SU-DHL-6 (cell line): ENCODE measurements around the gene C4BPB.

Experiments used
- H2AFZ ChIP-seq: fragments of 200-600 bp; sonication (generic); 2 replicates; pipeline ENCODE4 v1.6.1; 2014; ENCODE audit warnings: low read depth, mild to moderate bottlenecking, moderate library complexity, mixed read lengths, antibody characterized with exemption, low read length; ENCODE audit not compliant: severe bottlenecking
- H3F3A ChIP-seq: fragments of 200-600 bp; shearing (Covaris generic); 2 replicates; pipeline ENCODE4 v1.6.0; 2016; ENCODE audit warnings: antibody characterized with exemption, mild to moderate bottlenecking; ENCODE audit not compliant: insufficient read depth
- H3K27ac ChIP-seq: fragments of 200-600 bp; sonication (generic); 2 replicates; pipeline ENCODE4 v1.5.1; 2016; ENCODE audit warnings: low read depth, mild to moderate bottlenecking, low read length, moderate library complexity, mixed read lengths
- H3K27me3 ChIP-seq: fragments of 200-600 bp; sonication (generic), shearing (Covaris generic); 2 replicates; pipeline ENCODE4 v1.6.0; 2014; ENCODE audit warnings: mild to moderate bottlenecking, low read length
- H3K36me3 ChIP-seq: fragments of 200-600 bp; sonication (generic); 2 replicates; pipeline ENCODE4 v1.6.1; 2014; ENCODE audit warnings: mild to moderate bottlenecking, low read length, mixed read lengths
- H3K4me2 ChIP-seq: fragments of 300-600, 200-600 bp; shearing (Covaris generic), sonication (generic); 2 replicates; pipeline ENCODE4 v1.6.0; 2014; ENCODE audit warnings: low read length, low read depth, mild to moderate bottlenecking; ENCODE audit not compliant: poor library complexity, severe bottlenecking
- H3K4me3 ChIP-seq: fragments of 200-600 bp; sonication (generic); 2 replicates; pipeline ENCODE4 v1.5.1; 2014; ENCODE audit warnings: antibody characterized with exemption, low read length, mild to moderate bottlenecking, mixed read lengths; ENCODE audit not compliant: insufficient read depth, poor library complexity, severe bottlenecking
- H3K79me2 ChIP-seq: fragments of 200-600 bp; sonication (generic); 2 replicates; pipeline ENCODE4 v1.6.1; 2014; ENCODE audit warnings: mild to moderate bottlenecking, low read length, moderate library complexity; ENCODE audit not compliant: insufficient read depth
- H3K9ac ChIP-seq: fragments of 200-600 bp; sonication (generic); 2 replicates; pipeline ENCODE4 v1.7.0; 2014; ENCODE audit warnings: mild to moderate bottlenecking, low read length
- H3K9me2 ChIP-seq: fragments of 200-600 bp; sonication (generic); replicated peaks from 2 replicates; pipeline ENCODE4 v1.6.1; 2014; ENCODE audit warnings: low read length; ENCODE audit not compliant: insufficient read depth
- H3K9me3 ChIP-seq: fragments of 200-600 bp; sonication (generic); 2 replicates; pipeline ENCODE4 v1.6.1; 2014; ENCODE audit warnings: low read length, mixed read lengths; ENCODE audit not compliant: insufficient read depth
- H4K20me1 ChIP-seq: fragments of 200-600 bp; sonication (generic); 2 replicates; pipeline ENCODE4 v1.6.1; 2014; ENCODE audit warnings: low read depth, mild to moderate bottlenecking, antibody characterized with exemption, low read length, moderate library complexity, mixed read lengths
- CTCF ChIP-seq: fragments of 200-600 bp; sonication (generic); IDR thresholded peaks from one replicate; pipeline ENCODE4 v1.5.1; 2017; ENCODE audit warnings: antibody characterized with exemption, mild to moderate bottlenecking, low read length, moderate library complexity; ENCODE audit not compliant: insufficient read depth, poor library complexity, severe bottlenecking
- EZH2phosphoT487 ChIP-seq: fragments of 200-600 bp; sonication (generic), shearing (Covaris generic); conservative IDR thresholded peaks from 2 replicates; pipeline ENCODE4 v1.6.1; 2018; ENCODE audit warnings: mild to moderate bottlenecking, antibody characterized with exemption, low read length, moderate library complexity, mixed read lengths

Gene C4BPB

GRCh38 chr1:207058252-207058651 lies 30.4 kb upstream of the C4BPB start:
- H2AFZ ChIP-seq, result no peak overlapping the region
- H3K36me3 ChIP-seq, result no peaks in the 10 kb centered on the region
- no peaks in the 10 kb centered on the region for H3K9me2 ChIP-seq
- no peaks in the 10 kb centered on the region for H3K27me3 ChIP-seq
- no peaks in the 10 kb centered on the region for H3K9me3 ChIP-seq
- H3F3A ChIP-seq, result 0 out of 2 replicates have a peak, but pooled peaks cover 3% of the 10 kb centered on the region
- no peak overlapping the region for H3K4me3 ChIP-seq
- no peaks in the 10 kb centered on the region for H4K20me1 ChIP-seq
- H3K27ac ChIP-seq, result no peak overlapping the region
- no peak overlapping the region for H3K4me2 ChIP-seq
- no peaks in the 10 kb centered on the region for H3K79me2 ChIP-seq
- no peak overlapping the region for H3K9ac ChIP-seq
- no peak for TF ChIP-seq CTCF
- no peak for TF ChIP-seq EZH2phosphoT487

- no peaks in the 10 kb centered on the region for H3K9me3 ChIP-seq
- no peak overlapping the region for H3K27ac ChIP-seq
These were observed 29.5 kb upstream of the C4BPB start for GRCh38 chr1:207058878-207059867.

DNA sequence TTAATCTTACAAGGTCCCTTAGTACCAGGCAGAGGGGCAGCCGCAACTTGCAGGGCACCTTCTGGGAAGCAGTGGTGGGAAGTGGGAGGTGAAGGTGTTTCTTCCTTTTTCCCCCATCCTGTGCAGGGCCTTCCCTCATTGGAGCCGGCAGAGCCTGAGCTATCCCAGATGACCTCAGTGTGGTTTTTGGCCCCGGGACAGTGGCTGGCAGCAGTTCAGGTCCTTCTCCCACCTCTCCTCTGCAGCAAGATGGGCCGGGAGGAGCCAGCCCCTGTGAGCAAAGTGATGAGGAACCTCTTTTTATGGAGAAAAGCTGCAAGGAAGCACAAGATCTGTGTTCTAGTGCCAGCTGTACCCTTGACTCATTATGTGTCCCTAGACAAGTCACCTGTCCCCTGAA lies 28.8 kb upstream of the C4BPB start:
- no peak overlapping the region for H3K27ac ChIP-seq
- no peak for TF ChIP-seq CTCF
- TF ChIP-seq EZH2phosphoT487, result no peak
- no peak overlapping the region for H2AFZ ChIP-seq
- H3K4me2 ChIP-seq, result no peak overlapping the region
- no peaks in the 10 kb centered on the region for H3K36me3 ChIP-seq
- H3K4me3 ChIP-seq, result no peak overlapping the region
- H3K27me3 ChIP-seq, result no peaks in the 10 kb centered on the region
- H3K9me3 ChIP-seq, result no peaks in the 10 kb centered on the region
- no peaks in the 10 kb centered on the region for H3K9me2 ChIP-seq
- H3F3A ChIP-seq, result no peaks in the 10 kb centered on the region
- H3K9ac ChIP-seq, result no peak overlapping the region
- no peaks in the 10 kb centered on the region for H4K20me1 ChIP-seq
- H3K79me2 ChIP-seq, result no peaks in the 10 kb centered on the region

More at GRCh38 chr1:207058878-207059867, 29.5 kb upstream of the C4BPB start:
- Histone ChIP-seq H3K4me2 (no peak overlapping the region), H3K79me2 (no peaks in the 10 kb centered on the region), H3K9ac (no peak overlapping the region), H4K20me1 (no peaks in the 10 kb centered on the region), H3K9me2 (no peaks in the 10 kb centered on the region), H3K4me3 (no peak overlapping the region), H3K36me3 (no peaks in the 10 kb centered on the region), H3K27me3 (no peaks in the 10 kb centered on the region), H2AFZ (no peak overlapping the region), H3F3A (0 out of 2 replicates have a peak, but pooled peaks cover 3% of the 10 kb centered on the region)
- no peak for TF ChIP-seq CTCF
- TF ChIP-seq EZH2phosphoT487, result no peak
